Rectal smooth muscle tissue (tissue), 1 donor: ENCODE results near the gene TP53TG5.

Experiments used
- H3K27ac ChIP-seq: one replicate; pipeline ENCODE4 v1.7.0; 2013; ENCODE audit warnings: low read depth, low read length, inconsistent platforms
- H3K27me3 ChIP-seq: one replicate; pipeline ENCODE4 v1.7.0; 2013; ENCODE audit warnings: low read length; ENCODE audit not compliant: control insufficient read depth, insufficient read depth
- H3K36me3 ChIP-seq: one replicate; pipeline ENCODE4 v1.7.0; 2013; ENCODE audit warnings: low read length; ENCODE audit not compliant: control insufficient read depth, insufficient read depth
- H3K4me1 ChIP-seq: one replicate; pipeline ENCODE4 v1.7.0; 2013; ENCODE audit warnings: low read length; ENCODE audit not compliant: control insufficient read depth, insufficient read depth
- H3K4me3 ChIP-seq: one replicate; pipeline ENCODE4 v1.7.0; 2013; ENCODE audit warnings: low read length
- H3K9ac ChIP-seq: one replicate; pipeline ENCODE4 v1.7.0; 2013; ENCODE audit warnings: low read length

The TP53TG5 gene

GRCh38 chr20:45410887-45411286, 32.8 kb upstream of the TP53TG5 start:
- no peak overlapping the region for H3K27ac ChIP-seq
- peaks cover 12% of the 10 kb centered on the region for H3K36me3 ChIP-seq
- no peaks in the 10 kb centered on the region for H3K27me3 ChIP-seq
- H3K4me3 ChIP-seq: no peak overlapping the region
- no peak overlapping the region for H3K9ac ChIP-seq
- peaks cover 21% of the 10 kb centered on the region for H3K4me1 ChIP-seq

- H3K27ac ChIP-seq: peak overlapping the region; percentile 54
- H3K9ac ChIP-seq: no peak overlapping the region
- H3K4me3 ChIP-seq: no peak overlapping the region
- peaks cover 21% of the 10 kb centered on the region for H3K4me1 ChIP-seq
- peaks cover 12% of the 10 kb centered on the region for H3K36me3 ChIP-seq
- no peaks in the 10 kb centered on the region for H3K27me3 ChIP-seq
Measured at GRCh38 chr20:45409521-45410272, 31.6 kb upstream of the TP53TG5 start.

- Histone ChIP-seq H3K27me3 (no peaks in the 10 kb centered on the region), H3K4me1 (peaks cover 21% of the 10 kb centered on the region), H3K36me3 (peaks cover 12% of the 10 kb centered on the region), H3K9ac (no peak overlapping the region), H3K4me3 (peak overlapping the region; percentile 7), H3K27ac (peak overlapping the region; percentile 99)
Measured at GRCh38 chr20:45408646-45409213, 30.6 kb upstream of the TP53TG5 start.

GRCh38 chr20:45407783-45408645, 29.9 kb upstream of the TP53TG5 start, which contains the start of gene DBNDD2:
Gene DBNDD2, plus strand, starts transcription at chr20:45408289. Its CDS starts 179 bp downstream, at chr20:45408468.
- no peaks in the 10 kb centered on the region for H3K27me3 ChIP-seq
- peaks cover 12% of the 10 kb centered on the region for H3K36me3 ChIP-seq
- H3K4me1 ChIP-seq: peaks cover 21% of the 10 kb centered on the region
- peak within 1 kb of the TSS; percentile 94 for H3K4me3 ChIP-seq
- peak within 1 kb of the TSS; percentile 99 for H3K27ac ChIP-seq
- peak within 1 kb of the TSS; percentile 93 for H3K9ac ChIP-seq

GRCh38 chr20:45407067-45407745, 29.1 kb upstream of the TP53TG5 start:
- Histone ChIP-seq H3K27me3 (no peaks in the 10 kb centered on the region), H3K9ac (peak overlapping the region; percentile 93), H3K4me3 (peak overlapping the region; percentile 94), H3K27ac (peak overlapping the region; percentile 99), H3K36me3 (peaks cover 11% of the 10 kb centered on the region), H3K4me1 (peaks cover 21% of the 10 kb centered on the region)

- Histone ChIP-seq H3K4me3 (peak overlapping the region; percentile 94), H3K27ac (peak overlapping the region; percentile 99), H3K27me3 (no peaks in the 10 kb centered on the region), H3K4me1 (peaks cover 21% of the 10 kb centered on the region), H3K36me3 (peaks cover 10% of the 10 kb centered on the region), H3K9ac (peak overlapping the region; percentile 93)
Measured at GRCh38 chr20:45406260-45407066, 28.3 kb upstream of the TP53TG5 start.

GRCh38 chr20:45405571-45406259, 27.6 kb upstream of the TP53TG5 start:
- Histone ChIP-seq H3K9ac (peak overlapping the region; percentile 90), H3K27me3 (no peaks in the 10 kb centered on the region), H3K4me1 (peaks cover 21% of the 10 kb centered on the region), H3K27ac (peak overlapping the region; percentile 99), H3K36me3 (peaks cover 10% of the 10 kb centered on the region), H3K4me3 (peak overlapping the region; percentile 94)

GRCh38 chr20:45404438-45404837, 26.3 kb upstream of the TP53TG5 start:
- H3K36me3 ChIP-seq: peaks cover 3% of the 10 kb centered on the region
- no peak overlapping the region for H3K4me3 ChIP-seq
- peaks cover 14% of the 10 kb centered on the region for H3K4me1 ChIP-seq
- no peak overlapping the region for H3K27ac ChIP-seq
- no peak overlapping the region for H3K9ac ChIP-seq
- no peaks in the 10 kb centered on the region for H3K27me3 ChIP-seq

GRCh38 chr20:45402946-45403345, 24.8 kb upstream of the TP53TG5 start:
- no peaks in the 10 kb centered on the region for H3K27me3 ChIP-seq
- no peak overlapping the region for H3K27ac ChIP-seq
- no peaks in the 10 kb centered on the region for H3K36me3 ChIP-seq
- no peak overlapping the region for H3K9ac ChIP-seq
- H3K4me1 ChIP-seq: peaks cover 5% of the 10 kb centered on the region
- no peak overlapping the region for H3K4me3 ChIP-seq

GRCh38 chr20:45400346-45401031, 22.4 kb upstream of the TP53TG5 start:
- H3K27me3 ChIP-seq: no peaks in the 10 kb centered on the region
- no peak overlapping the region for H3K9ac ChIP-seq
- H3K27ac ChIP-seq: no peak overlapping the region
- H3K4me3 ChIP-seq: no peak overlapping the region
- no peaks in the 10 kb centered on the region for H3K36me3 ChIP-seq
- H3K4me1 ChIP-seq: no peaks in the 10 kb centered on the region
